Astrocyte of the spinal cord (primary cell): Measurements from ENCODE around the gene HEMK1.

Experiments
- DNase-seq: peaks from one replicate; pipeline ENCODE4 v3.0.0; 2011; ENCODE audit warnings: low read depth, low spot score
- H3K4me3 ChIP-seq: 2 replicates; pipeline ENCODE4 v1.5.1; 2011; ENCODE audit warnings: low read depth, mild to moderate bottlenecking, low read length, moderate library complexity
- in situ Hi-C: cut with HindIII; loops from 2 replicates; pipeline ENCODE4 v1.10.0; 2017; ENCODE audit warnings: low sequenced_read_pairs
- TF ChIP-seq, protein P1 (sequence below): IDR thresholded peaks from 2 replicates; pipeline ENCODE4 v1.5.1; 2012; ENCODE audit warnings: low read depth, mild to moderate bottlenecking, low read length, inconsistent platforms

The HEMK1 gene

DNA sequence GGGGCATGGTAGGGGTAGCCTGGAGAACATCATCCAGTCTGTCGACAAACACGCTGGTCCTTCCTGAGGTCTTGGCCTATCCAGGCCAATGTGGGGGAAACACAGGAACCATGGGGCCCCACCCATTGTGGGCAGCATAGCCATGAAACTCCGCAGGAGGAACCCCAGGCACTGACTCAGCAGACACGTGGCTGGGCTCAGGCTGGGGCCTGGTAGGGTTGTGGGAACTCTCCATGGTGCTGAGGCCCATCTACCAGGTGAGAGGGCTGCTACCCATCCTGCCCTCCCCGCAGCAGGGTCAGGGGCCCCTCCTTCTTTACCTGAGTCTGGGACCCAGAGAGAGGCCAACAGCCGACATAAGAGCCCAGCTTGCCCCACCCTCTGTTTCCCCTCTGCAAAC is 43.3 kb upstream of the HEMK1 start:
- no peak overlapping the region for H3K4me3 ChIP-seq
- TF ChIP-seq, protein P1, sequence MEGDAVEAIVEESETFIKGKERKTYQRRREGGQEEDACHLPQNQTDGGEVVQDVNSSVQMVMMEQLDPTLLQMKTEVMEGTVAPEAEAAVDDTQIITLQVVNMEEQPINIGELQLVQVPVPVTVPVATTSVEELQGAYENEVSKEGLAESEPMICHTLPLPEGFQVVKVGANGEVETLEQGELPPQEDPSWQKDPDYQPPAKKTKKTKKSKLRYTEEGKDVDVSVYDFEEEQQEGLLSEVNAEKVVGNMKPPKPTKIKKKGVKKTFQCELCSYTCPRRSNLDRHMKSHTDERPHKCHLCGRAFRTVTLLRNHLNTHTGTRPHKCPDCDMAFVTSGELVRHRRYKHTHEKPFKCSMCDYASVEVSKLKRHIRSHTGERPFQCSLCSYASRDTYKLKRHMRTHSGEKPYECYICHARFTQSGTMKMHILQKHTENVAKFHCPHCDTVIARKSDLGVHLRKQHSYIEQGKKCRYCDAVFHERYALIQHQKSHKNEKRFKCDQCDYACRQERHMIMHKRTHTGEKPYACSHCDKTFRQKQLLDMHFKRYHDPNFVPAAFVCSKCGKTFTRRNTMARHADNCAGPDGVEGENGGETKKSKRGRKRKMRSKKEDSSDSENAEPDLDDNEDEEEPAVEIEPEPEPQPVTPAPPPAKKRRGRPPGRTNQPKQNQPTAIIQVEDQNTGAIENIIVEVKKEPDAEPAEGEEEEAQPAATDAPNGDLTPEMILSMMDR, result no peak
- peak; percentile 36 for DNase-seq
- in situ Hi-C loops, result no loop called here

DNA sequence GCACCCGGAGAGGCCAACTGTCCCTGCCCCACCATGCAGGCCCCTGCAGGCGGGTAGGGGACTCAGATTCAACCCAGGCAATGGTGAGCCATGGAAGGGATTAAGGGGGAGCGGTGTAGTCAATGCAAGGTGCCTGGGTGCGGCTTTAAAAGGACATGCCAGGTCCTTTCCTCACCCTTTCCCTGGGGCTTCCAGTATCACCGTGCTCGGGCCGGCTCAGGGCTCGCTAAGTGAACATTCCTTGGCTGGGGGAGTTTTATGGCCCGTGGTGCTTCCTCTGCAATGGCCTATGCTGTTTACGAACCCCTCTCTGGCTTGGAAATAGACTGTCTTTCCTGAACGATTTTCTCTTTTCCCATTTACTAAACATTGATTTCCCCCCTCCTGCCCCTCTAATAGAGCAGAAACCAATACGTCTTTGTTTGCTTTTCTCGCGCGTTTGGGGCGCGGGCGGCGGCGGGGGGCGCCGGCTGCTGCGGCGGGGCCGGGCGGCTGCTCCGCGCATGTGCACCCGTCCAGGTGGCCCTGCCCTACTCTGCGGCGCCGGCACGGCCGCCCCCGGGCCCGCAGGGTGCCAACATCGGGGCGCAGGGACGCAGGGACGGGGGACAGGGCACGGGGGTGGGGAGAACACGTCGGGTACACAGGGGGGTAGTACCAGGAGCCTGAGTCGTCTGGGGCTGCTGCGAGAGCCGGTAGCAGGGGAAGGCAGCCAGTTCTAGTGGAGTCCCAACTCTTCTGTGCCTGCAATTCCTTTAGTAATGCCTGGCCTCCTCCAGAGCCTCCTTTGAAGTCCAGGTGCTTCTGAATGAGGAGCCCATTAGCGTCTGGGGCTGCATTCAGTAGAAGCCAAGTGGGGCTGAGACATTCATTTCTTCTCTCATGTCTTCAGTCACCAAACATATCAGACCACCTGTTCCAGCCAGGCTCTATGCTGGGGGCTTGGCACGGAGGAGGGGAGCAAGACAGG is 39.0 kb upstream of the HEMK1 start:
- no peak for DNase-seq
- in situ Hi-C loops, result no loop called here
- TF ChIP-seq, protein P1, result no peak
- H3K4me3 ChIP-seq, result no peak overlapping the region

DNA sequence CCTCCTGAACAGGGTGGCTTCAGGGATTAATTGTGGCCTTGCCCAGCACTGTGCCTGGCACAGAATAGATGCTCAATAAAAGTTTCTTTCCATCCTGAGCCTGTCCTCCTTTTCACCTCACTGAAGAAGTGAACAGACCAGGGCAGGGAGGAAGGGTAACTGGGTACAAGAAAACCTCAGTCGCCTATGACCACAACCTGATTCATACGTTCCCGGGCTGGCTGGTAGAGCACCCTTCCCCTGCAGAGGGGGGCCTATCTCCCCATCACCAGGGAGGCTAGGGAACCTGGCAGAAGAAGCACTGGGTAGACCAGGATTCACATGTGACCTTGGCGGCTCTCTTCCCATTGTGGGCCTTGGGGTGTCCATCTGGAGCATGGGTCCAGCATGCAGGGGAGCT is 38.1 kb upstream of the HEMK1 start:
- H3K4me3 ChIP-seq, result no peak overlapping the region
- TF ChIP-seq, protein P1, result no peak
- in situ Hi-C loops, result no loop called here
- no peak for DNase-seq

DNA sequence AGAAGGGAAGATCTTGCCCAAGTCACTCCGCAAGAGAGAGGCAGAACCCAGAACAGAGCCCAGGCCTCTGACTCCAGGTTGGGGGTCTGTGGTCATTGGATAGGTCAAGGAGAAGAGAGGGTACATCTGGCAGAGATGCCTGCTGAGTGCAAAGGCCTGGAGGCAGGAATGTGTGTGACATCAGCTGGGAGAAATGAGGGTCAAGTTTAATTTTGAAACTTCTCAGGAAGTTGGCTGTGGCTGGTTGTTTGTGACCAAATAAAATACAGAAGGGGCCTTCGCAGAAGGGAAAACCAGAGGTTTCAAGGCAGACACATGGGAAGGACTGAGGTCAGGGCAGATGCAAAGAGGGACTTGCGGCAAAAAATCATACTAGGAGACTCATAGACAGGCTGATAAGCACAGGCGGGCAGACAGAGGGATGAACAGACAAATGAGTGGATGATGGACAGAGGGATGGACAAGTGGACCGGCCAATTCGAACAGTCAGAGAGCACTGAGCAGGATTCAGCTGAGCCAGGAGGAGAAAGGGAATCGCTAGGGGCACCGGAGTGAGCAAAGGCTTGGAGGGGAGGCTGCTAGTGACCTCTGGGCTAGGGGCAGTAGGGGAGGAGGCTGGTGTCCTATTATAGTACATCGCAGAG is 37.1 kb upstream of the HEMK1 start:
- no peak for DNase-seq
- TF ChIP-seq, protein P1, result no peak
- in situ Hi-C loops, result no loop called here
- H3K4me3 ChIP-seq, result no peak overlapping the region

DNA sequence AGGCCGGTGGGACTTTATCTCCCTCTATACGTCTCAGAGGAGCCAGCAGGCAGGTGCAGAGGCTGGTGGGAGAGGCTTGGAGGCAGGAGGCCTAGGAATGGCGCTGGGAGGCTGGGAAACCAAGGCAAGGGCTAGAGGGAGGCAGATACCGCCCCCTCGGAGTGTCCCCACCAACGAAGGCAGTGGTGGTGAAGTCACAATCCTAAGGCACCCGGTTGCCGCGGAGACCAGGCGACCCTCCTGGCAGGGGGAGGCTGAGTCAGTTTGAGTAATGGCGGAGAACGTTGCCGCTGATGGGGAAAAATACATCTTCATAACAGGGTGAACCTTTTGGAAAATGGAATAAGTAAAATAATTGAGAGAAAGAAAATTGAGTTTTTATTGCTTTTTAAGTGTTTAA is 36.0 kb upstream of the HEMK1 start:
- in situ Hi-C loops, result no loop called here
- no peak for DNase-seq
- TF ChIP-seq, protein P1, result no peak
- H3K4me3 ChIP-seq, result no peak overlapping the region

DNA sequence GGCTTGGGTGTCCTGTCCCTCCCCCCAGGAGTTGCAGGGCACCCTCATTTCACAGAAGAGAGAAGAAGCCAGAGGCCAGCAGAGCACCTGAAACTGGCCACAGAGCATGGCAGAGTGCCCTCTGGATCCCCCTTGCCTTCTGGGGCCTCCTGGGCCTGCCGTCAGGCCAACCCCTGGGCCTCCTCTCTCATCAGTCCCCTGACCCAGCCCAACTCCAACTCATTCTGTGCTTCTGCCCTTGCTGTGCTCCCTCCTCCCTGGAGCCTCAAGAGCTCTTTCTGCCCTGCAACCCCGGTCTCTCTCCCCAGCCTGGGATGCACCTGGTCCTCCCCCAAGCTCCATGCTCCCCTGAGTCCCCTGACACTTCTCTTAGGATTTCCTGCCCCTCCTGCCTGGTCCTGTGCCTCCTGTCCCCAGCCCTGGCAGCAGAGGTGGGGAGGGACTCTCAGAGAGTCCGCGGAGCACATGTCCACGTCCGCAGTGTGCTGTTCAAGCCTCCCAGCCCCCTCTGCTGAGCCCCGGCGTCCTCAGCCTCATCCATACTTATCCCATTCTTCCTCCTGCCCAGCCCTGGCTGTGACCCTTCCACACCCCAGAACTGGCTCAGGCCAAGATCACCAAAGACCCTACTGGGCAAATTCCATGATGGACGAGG is 35.4 kb upstream of the HEMK1 start:
- TF ChIP-seq, protein P1, result no peak
- DNase-seq, result no peak
- in situ Hi-C loops, result no loop called here
- no peak overlapping the region for H3K4me3 ChIP-seq
